ENCODE measurements around the gene HMBS.
"Not testable (repeated sequence)": the region's sequence is repeated elsewhere in the genome, so short reads cannot be mapped to it uniquely, and the experiment has no call there.

Gene HMBS

DNA sequence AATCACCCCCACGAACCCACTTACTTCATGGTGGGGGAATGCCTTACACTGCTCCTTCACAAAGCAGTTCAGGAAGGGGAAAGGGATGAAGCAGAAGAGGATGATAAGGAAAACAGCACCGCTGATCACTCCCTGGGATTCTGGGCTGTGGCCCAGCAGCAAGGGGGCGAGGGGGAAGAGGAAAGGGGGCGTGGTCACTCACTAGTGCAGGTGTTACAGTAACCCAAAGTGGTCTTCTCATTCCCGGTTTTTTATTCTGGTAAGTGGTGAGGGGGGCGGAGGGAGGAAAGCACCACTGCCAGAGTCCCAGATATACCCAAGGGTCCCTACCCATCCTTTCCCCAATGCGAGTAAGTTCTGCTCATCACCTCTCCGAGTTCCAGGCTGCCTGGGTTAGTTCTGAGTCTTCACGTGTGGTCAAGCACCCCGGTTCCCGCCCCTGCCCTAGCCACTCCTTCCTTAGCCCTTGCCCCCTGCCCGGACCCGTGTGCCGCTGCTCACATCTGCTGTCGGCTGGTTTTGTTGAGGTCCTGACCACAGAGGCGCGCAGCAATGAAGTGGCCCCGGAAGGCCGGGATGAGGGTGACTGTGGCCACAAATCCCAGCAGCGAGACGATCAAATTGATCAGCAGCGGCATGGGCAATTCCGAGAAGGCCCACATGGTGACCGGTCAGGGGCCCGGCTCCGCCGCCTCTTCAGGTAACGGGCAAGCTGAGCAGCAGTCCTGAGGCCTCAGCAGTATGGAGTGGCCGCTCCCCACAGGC lies 16.5 kb downstream of the HMBS start:
- no peak for DNase-seq (ENCODE audit: low read depth in 2 of 2)

DNA sequence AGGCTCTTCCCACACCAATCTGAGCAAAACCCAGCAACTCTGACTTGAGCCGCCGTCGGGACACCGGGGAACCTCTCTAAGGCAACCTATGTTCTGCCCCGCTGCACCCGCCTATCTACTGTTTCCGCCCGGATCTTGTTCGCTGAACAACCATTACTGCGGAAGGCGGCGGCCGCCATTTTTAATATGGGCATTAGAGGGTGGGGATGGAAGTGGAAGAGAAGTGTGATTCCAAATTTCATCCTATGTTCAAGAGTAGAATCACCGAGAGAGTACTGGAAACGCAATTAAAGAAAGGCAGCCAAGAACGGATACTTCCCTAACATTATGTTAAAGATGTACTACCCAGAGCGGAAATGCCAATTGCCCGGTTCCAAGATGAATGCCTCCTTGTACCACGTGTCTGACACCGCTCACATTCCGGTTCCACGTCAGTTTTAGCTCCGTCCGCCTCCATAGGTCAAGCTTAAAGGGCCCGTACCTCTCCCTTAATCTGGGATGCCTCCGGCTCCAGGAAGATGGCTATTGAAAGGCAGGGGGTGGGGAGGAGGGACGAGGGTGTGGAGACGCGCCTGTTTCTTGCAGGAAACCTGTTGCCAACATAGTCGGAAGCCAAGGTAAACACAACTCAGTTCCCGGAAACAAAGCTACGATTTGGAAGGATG lies 17.2 kb downstream of the HMBS start, which contains the start of gene DPAGT1:
Gene DPAGT1, minus strand, starts transcription at position 95 of the 665 bp plus-strand sequence. CDS start 198 bp downstream, outside the sequence.
- DNase-seq (ENCODE audit: low read depth in 2 of 2): peak; percentile 74 to 81

DNA sequence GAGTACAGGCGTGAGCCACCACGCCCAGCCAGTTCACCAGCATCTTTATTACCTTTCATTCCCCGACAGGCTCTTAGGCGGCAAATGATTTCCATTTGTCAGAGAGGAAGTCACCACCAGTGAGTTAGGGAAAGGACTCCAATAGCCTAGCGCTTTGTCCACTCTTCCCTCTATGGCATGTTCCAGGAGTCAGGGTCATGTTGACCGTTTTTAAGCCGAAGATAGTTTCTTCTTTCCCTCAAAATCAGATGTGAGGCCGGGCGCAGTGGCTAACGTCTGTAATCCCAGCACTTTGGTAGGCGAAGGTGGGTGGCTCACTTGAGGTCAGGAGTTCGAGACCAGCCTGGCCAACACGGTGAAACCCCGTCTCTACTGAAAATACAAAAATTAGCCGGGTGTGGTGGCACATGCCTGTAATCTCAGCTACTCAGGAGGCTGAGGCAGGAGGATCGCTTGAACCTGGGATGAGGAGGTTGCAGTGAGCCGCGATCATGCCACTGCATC lies 18.5 kb downstream of the HMBS start:
- not testable (repeated sequence) for DNase-seq (ENCODE audit: low read depth in 2 of 2)

DNA sequence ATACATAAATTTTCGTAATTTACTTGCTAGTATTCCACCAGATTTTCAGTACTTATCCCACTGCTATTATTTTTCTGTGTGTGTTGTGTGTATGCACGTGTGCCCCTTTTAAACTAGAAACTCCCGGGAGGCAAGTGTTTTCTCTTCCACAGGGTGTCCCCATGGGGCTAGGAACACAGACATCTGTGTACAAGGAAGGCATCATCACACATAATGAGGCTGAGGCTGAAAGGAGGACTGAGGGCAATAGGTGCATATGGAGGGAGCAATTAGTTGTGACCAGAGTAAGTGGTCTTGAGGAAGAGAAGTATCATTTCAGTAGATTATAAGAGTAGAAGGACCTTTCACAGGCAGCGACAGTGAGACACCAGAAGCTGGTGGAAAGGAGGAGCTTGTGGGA lies 19.1 kb downstream of the HMBS start:
- no peak for DNase-seq (ENCODE audit: low read depth in 2 of 2)

DNA sequence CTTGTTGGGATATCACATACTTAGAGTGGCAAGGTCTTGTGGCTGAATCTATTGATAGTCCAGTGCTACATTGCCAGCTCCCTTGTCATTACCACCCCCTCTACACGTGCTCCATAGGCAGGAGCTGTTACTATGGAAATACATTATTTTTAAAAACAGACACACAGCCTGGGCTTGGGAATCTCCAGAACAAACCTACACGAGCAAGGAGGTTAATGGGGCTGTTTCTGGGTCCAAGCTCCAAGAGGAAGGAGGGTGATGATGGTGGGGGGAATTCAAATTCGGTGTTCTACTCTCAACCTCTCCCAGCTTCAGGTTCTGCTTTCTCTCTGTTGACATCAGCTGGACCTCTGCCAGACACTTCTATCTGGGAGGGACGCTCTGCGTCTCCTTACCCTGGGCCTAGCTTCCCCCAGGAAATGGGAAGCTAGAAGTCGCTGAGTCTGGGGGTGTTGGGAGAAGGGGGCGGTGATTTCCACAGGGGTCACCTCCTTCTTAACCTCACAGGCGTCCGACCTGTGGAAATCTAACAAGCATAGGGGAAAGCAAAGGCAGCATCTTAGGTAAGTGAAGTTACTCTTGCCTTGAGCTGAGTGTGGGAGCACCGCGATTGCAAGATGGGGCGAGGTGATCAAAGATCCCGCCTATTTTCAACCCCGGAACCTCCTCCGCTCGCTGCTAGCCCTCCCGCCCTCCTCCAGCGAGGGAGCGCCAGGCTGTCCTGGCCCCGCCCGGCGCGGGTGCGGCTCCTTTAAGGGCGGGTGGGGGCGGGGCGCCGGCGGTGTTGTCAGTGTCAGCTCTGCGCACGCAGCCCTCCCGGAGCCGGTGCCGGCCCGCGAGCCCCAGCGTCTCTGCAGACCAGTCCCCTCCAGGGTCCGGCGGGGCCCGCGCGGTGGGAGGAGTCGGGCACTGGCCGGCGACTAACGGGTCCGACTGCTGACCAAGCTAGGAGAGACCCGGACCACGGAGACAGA lies 22.2 kb downstream of the HMBS start, which contains the start of gene C2CD2L:
Gene C2CD2L, plus strand, starts transcription at position 781 of the 974 bp plus-strand sequence. CDS start 398 bp downstream, outside the sequence.
- DNase-seq (ENCODE audit: low read depth in 2 of 2): peak; percentile 78 to 82

DNA sequence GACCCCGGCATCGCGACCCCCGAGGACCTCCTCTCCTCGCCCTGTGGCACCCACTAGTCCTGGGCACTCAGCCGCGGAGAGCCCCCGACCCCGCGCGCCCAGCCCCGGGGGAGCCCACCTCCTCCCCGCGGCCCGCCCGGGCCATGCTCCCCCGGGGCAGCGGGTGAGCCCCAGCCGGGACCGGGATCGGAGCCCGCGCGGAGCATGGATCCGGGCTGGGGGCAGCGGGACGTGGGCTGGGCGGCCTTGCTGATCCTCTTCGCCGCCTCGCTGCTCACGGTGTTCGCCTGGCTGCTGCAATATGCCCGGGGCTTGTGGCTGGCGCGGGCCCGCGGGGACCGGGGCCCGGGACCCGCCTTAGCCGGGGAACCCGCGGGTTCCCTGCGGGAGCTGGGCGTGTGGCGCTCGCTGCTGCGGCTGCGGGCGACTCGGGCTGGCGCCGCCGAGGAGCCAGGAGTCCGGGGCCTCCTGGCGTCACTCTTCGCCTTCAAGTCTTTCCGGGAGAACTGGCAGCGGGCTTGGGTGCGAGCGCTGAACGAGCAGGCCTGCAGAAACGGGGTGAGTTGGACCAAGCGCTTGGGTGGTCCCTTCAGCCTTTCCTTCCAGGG lies 23.0 kb downstream of the HMBS start:
- DNase-seq (ENCODE audit: low read depth in 2 of 2): no peak

DNA sequence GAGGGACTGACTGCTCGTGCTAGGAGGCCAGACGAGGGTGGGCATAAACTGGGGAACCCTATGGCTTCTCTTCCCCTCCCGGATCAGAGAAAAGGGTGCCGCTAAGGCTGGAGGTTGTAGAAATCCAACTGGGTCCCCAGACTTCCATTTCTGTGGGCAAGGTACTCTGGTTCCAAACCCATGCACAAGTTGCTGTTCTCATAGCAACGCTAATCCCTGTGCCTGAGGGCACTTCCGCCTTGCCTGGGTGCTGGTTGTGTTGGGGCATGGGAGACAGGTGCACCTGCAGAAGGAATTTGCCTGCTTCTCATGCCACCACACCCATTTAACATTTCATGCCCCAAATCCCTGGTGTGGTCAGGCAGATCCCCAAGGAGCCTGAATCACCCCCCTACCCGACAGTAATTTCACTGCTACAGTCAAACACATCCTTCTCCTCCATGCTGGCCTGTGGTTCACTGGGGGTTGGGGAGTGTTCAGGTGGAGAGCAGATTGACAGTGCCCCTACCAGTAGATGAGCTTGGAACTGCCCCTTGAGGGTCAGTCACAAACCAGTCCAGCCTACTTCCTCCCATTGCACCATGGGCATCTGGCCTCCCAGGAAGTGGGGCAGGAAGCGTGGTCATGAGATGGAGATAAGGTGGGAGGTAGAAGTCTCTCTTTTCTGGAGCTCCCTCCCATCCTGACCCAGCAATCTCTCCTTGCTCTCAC lies 23.6 kb downstream of the HMBS start:
- DNase-seq (ENCODE audit: low read depth in 2 of 2): no peak

DNA sequence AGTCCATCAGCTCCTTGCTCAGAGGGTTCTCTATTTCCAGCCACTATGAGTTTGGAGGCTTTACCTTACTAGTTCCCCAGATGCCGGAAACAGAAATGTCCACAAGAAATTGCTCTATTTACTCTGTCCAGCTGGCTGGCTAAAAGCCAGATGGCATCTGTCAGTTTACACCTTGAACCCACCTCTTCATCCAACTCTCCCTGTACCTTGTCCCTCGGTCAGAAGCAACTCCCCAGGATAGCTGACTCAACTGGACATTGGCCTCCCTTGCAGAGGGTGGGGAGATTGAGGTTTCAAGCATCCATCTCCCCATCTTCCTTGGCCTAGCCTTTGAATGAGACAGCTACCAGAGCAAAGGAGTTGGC lies 24.2 kb downstream of the HMBS start:
- no peak for DNase-seq (ENCODE audit: low read depth in 2 of 2)

DNA sequence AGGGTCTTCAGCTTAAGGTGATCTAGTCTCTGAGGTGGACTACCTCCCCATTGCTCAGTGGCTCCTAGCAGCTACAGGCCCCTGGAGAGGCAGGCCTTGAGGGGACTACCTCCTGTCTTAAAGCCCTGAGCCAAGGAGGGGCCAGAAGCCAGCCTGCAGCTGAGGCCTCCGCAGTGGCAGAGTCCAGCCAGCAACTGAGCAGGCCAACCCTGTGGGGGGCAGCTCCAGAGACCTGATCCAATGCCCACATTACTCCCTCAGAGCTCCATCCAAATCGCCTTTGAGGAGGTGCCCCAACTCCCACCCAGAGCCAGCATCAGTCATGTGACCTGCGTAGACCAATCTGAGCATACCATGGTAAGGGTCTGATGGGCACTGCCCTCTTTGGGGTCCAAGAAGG lies 25.2 kb downstream of the HMBS start:
- no peak for DNase-seq (ENCODE audit: low read depth in 2 of 2)

DNA sequence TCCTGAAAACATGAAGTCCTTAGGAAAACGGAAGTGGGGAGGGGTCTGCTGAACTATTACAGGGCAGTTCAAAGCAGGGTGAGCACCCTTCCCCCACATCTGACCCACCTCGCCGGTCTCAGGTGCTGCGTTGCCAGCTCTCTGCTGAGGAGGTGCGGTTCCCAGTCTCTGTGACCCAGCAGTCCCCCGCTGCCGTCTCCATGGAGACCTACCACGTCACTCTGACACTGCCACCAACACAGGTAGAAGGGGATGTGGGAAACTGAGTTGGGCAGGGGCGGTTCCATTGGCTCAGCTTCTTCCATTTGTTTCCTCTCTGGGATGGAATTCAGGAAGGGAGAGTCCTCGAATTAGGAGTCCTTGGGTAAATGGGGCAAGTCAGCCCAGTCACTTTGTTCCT lies 25.8 kb downstream of the HMBS start:
- no peak for DNase-seq (ENCODE audit: low read depth in 2 of 2)

DNA sequence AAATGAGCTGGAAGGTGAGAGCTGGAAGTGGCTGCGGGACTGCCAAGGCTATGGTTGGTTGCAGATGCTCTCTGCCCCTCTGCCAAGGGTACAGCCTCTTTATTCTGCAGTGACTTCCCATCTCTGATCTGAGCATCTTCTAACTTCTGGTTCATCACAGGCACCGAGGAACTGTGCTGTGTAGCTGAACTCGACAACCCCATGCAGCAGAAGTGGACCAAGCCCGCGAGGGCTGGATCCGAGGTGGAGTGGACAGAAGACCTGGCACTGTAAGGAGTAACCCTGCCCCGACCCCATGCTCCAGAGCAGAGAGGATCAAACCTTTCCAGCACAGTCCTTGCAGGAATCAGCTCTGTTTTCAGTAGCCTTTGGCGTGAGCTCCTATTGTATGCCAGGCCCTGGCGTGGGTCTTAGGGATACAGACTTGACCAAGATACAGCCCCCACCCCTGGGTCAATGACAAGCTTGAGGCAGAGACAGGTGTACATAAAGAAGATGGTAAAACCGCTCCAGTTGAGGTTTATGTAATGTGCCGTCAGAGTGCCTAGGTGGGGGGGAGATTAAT lies 26.8 kb downstream of the HMBS start:
- no peak for DNase-seq (ENCODE audit: low read depth in 2 of 2)

DNA sequence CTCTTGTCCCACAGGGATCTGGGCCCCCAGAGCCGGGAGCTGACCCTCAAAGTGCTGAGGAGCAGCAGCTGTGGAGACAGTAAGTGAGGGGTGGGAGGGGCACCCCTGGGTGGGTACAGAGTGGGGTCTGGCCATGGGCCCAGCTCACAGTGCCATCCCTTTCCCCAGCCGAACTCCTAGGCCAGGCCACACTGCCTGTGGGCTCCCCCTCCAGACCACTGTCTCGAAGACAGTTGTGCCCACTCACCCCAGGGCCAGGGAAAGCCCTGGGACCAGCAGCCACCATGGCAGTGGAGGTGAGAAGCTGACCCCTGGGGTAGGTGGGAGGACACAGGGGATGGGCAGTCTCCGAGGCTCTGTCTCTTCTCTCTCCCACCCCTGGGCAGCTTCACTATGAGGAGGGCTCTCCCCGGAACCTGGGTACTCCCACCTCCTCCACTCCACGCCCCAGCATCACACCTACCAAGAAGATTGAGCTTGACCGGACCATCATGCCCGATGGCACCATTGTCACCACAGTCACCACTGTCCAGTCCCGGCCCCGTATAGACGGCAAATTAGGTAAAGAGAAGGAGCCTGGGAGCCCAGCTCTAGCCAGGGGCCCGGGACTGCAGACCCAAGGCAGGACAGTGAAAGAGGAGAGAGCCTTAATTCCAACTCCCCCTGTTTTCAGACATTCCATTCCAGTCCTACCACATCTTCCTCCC lies 27.8 kb downstream of the HMBS start:
- DNase-seq (ENCODE audit: low read depth in 2 of 2): no peak

DNA sequence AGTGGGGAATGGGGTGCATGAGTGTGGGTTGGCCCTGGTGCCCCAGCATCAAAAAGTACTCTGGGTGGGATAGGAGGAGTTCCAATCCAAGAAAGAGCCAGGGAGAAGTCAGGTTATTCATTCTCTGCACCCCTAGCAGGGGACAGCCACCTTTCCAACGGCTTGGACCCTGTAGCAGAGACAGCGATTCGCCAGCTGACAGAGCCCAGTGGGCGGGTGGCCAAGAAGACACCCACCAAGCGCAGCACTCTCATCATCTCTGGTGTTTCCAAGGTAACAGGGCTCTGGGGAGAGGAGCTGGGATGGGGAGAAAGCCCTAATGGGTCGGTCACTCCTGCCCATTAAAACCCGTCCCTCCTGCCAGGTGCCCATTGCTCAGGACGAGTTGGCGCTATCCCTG lies 29.0 kb downstream of the HMBS start:
- no peak for DNase-seq (ENCODE audit: low read depth in 2 of 2)

DNA sequence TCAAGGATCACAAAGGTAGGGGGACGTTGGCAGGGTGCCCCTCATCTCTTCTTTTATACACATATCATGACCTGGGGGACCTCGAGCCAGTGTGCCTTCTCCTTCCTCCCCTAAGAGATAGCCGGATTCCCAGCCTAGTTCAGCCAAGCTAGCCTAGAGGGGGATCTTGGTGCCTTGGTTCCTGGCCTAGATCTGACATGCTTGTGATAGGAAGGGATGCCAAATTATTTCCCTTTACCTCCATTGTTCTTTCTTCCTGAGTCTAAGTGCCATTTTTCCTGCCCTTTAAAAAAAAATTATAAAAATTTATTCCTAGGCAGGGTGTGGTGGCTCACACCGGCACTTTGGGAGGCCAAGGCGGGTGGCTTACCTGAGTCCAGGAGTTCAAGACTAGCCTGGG lies 29.7 kb downstream of the HMBS start:
- no peak for DNase-seq (ENCODE audit: low read depth in 2 of 2)

DNA sequence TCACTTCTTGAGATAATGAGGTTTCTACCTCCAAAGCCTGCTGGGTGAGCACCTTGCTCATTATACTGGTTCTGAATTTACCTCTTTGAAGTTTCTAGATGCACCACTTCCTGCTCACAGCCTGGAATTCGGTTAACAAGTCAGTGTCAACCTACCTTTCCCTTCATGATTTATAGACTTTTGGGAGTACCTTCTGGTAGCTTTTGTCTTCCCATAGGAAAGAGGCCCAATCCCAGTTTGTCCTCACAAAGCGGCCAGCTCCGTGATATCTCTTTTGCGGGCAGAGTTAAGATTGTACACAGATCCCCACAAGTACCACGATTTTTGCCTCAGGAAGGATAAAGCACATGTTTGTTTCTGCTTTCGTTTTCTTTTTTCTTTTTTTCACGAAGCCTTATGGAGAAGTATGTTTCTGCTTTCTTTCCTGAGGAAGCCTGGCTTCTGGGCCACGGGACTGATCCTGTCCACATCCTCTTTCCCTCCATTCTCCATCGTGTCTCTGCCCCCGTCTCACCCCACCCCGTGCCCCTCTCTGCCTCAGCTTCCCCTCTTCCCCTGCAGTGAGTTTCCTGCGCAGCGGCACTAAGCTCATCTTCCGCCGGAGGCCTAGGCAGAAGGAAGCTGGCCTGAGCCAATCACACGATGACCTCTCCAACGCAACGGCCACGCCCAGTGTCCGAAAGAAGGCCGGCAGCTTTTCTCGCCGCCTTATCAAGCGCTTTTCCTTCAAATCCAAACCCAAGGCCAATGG lies 31.0 kb downstream of the HMBS start:
- DNase-seq (ENCODE audit: low read depth in 2 of 2): no peak

DNA sequence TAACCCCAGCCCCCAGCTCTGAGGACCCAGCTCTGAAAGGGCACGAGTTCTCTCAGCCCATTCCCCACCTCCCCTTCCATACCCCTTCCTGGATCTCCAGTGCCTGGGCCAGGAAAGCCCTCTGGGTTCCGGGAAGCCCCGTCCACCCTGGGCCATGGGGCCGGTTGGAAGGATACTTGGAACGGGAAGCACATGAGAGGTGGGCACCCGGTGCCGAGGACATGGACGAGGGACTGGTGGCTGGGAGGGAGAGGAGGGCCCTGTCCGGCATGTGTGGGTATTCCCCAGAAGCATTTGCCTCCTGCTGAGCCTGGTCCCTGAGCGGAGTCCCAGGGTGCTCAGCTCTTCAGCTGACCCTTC lies 31.5 kb downstream of the HMBS start:
- DNase-seq (ENCODE audit: low read depth in 2 of 2): no peak

DNA sequence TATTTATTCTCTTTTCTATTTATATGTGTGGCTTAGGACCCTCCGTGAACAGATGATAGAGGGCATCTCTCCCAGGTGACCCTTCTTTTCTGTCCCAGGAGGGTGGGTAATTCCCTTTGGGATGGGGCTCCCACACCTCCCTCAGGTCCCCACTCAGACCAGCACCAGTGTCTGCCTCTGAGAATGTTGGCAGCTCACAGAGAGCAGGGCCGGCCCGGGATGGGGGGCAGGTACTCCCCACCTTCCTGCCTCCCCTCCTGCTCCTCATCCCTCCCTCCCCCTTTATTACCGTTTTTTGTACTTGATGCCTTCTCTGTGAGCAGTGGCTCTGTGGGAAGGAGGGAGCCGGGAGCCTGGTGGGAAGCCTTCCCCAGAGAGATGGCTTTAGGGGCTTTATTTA lies 31.9 kb downstream of the HMBS start:
- DNase-seq (ENCODE audit: low read depth in 2 of 2): no peak

DNA sequence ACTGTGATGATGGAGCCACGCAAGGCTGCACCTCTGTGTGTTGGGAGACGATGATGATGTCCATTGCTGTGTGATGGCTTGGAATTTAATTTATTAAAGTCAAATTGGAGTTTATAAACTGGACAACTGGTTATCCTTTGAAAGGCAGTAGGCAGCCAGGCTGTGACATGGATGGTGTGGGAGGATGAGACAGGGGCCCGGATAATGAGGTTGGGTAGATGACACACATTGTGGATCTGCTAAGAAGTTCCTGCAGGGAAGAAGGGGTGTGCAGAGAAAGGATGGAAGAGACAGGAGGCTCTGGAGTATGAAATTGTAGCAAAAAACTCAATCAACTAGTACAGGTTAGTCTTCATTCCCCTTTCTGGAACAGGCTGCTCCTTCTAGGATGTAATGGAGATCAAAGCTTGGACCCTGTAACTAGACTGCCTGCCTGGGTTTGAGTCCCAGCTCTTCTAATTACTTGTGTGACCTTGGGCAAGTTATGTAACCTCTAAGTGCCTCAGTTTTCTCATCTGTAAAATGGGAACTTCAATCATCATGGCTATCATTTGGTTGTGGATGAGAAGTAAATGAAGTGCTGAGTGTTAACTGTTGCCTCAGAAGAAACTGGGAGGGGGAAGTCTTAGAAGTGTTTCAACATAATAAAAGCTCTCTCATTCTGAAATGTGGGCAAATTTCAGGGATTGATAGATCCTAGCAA lies 32.5 kb downstream of the HMBS start:
- no peak for DNase-seq (ENCODE audit: low read depth in 2 of 2)

DNA sequence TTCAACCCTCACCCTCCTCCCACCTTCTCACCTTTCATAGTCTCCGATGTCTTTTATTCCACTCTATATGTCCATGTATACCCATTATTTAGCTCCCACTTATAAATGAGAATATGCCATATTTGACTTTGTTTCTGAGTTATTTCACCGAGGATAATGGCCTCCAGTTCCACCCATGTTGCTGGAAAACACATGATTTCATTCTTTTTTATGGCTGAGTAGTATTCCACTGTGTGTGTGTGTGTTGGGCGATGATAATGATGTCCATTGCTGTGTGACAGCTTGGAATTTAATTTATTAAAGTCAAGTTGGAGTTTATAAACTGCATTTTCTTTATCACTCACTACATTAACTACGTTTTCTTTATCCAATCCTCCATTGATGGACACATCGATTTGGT lies 33.5 kb downstream of the HMBS start:
- DNase-seq (ENCODE audit: low read depth in 2 of 2): no peak

Measured in activated CD4-positive, alpha-beta T cell treated with anti-CD3 and anti-CD28 coated beads for 24 hours (primary cell).